Activated CD8-positive, alpha-beta memory T cell treated with anti-CD3 and anti-CD28 coated beads for 24 hours (primary cell): Measurements from ENCODE around the gene KRTAP10-5.

Experiments used
- DNase-seq: peaks from one replicate; pipeline ENCODE4 v3.0.0-alpha.2; 2020

KRTAP10-5 gene

DNA sequence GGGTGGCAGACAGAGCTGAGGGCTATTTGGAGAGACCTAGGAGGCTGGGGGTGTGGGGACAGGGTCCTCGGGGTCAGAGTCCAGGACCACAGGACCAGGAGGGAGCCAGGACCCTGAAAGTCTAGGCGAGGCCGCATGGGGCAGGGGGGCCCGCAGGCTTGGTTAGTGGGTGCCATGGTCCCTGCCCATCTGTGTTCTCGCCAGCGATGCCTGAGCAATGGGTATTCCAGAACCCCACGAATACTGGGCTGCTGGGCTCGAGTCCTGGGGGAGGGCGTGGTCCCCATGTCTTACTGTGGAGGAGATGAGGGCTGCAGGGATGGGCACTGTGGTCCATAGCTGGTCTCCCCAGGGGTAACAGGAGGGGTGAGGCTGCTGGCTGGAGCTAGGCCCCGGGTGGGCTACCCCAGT lies 9.9 kb upstream of the KRTAP10-5 start:
- DNase-seq: no peak

DNA sequence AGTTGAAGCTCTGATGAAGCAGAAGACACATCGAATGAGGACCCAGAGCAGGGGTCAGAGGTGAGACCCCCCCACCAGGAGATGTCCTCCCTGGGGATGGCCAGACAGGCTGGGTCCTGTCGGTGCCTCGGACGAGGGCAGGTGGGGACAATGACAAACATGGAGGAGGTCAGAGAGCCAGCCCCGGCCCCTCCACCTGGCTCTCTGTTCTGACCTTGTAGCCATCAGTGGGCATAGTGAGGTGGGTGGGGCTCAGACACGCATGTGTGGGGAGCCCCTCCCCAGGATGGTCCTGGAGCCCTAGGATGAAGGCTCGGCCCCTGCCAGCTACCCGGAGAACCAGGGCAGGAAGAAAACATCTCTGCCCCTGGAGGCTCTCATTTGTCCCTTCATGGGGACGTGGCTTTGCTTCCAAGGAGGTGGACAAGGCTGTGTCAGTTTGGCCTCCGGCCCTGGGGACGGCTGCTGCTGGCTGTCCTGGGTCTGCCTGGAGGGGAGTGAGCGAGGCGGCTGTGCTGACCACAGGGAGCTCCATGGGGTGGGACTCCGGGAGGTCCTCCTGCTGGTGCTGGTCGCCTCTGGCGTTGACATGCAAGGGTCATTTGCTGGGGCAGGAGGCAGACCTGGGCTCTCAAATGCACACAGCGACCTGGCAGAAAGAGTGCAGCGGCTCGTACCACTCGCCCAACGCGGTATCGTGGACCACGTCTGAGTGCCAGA lies 9.3 kb upstream of the KRTAP10-5 start:
- DNase-seq: no peak

DNA sequence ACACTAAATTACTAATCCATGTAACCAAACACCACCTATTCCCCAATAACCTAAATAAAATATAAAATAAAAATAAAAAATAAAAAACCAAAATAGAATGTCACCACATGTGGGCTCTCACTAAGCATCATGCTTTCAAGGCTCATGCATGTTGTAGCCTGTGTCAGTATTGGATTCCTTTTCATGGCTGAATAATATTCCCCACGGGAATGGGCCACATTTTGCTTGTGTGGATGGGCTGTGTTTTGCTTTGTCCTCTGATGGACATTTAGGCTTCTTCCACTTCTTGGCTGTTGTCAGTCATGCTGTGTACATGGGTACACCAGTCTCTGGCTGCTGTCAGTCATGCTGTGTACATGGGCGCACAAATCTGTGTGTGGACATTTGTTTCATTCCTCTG lies 8.7 kb upstream of the KRTAP10-5 start:
- no peak for DNase-seq

DNA sequence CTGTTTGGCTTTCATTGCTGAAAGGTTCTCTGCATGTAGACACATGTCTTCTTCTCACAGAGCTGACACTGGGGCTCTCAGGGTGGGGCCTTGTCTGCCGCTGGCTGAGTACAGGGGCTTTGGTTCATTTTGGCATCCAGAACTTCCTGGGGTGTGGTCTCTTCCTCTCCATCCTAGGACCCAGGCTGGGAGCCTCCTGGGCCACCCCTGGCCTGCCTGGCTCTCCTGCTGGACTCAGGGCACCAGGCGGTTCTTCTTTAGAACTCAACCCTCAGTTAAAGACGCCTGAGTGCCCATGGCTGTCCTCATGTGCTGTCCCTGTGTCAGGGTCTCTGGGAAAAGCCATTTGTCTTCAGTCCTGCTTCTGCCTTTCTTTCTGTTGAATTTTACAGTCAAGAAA lies 5.5 kb upstream of the KRTAP10-5 start:
- no peak for DNase-seq

DNA sequence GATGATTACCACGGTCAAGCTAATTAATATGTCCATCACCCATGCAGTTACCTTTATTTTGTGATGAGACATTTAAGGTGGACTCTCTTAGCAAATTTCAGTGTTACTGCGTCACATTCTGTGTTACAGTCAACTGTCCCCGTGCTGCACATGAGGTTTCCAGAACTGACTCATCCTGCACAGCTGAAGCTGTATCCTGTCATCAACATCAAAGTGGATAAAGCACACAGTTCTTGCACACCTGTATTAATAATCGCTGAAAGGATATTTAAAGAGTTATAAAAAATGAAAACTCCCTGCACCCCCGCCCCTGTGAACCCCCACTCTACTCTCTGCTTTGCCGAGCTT lies 3.4 kb upstream of the KRTAP10-5 start:
- no peak for DNase-seq

DNA sequence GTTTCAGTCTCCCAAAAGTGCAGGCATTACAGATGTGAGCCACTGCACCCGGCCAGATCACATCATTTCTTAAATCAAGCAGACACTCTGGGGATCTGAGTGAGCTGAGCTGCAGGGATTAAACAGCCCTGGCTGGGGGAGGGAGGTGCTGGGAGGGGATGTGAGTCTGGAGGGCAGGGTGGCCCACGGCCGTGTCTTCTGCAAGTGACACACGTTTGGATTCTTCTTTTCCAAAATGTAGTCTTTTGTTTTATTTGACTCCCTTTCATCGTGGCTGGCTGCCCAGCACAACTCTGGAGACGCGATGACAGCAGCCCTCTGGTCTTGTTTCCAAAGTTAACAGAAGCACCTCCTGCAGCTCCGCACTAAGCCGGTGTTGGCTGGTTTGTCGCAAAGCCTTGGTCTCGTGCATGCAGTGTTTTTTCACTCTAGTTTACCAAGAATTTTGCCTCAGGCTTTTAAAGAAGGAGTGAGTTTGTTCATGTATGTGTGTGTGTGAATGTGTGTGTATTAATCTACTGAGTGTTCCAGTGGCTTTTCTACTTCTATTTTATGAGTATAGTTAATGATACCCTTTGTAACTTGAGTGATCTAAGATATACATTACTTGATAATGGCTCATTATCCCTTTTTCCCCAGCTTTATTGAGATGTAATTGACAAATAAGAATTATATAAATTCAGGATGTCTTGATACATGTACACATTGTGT lies 2.8 kb upstream of the KRTAP10-5 start:
- no peak for DNase-seq

DNA sequence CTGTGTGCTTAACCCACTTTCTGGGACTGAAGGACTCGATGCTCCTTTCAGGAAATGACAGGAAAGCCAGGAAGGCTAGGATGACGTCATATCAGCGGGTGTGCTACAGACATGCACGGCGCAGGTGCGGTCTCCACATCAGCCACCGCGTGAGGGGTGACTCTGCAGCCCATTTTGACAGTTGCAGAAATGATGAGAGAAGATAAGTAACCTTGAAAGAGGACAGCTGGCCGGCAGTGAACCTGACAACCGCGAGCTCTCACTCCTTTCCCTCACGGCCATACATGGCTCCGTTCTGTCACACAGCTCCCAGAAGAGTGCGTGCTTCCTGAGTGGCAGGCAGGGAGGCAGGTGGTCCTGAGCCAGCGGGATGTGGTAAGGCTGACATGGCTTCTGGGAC lies 1.7 kb upstream of the KRTAP10-5 start:
- peak; percentile 28 for DNase-seq

DNA sequence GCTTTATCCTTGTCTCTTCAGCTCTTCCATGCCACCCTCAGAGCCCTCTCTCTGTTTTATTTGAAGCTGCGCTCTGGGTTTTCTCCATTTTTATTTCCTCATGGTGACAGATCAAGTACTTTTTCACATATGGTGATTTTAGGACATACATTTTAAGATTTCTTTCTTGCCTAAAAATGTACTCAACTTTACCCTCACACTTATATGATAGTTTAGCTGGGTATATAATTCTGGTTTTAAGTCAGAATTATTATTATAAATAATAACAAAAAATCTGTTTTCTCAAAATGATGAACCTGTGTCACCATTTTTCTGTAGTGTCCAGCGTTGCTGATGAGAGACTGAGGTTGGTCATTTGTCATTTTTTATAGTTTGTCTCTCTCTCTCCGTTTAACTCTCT lies 754 bp upstream of the KRTAP10-5 start:
- no peak for DNase-seq

DNA sequence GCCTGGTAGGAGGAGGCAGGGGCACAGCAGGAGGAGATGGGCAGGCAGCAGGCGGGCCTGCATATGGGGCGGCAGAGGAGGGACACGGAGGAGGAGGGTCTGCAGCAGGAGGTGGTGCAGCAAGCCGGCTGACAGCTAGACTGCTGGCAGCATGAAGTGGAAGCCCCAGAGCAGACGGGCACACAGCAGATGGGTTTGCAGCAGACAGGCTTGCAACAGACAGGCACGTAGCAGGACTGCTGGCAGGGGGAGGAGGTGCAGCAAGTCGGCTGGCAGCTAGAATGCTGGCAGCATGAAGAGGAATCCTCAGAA lies 615 bp downstream of the KRTAP10-5 start:
- DNase-seq: peak; percentile 45

DNA sequence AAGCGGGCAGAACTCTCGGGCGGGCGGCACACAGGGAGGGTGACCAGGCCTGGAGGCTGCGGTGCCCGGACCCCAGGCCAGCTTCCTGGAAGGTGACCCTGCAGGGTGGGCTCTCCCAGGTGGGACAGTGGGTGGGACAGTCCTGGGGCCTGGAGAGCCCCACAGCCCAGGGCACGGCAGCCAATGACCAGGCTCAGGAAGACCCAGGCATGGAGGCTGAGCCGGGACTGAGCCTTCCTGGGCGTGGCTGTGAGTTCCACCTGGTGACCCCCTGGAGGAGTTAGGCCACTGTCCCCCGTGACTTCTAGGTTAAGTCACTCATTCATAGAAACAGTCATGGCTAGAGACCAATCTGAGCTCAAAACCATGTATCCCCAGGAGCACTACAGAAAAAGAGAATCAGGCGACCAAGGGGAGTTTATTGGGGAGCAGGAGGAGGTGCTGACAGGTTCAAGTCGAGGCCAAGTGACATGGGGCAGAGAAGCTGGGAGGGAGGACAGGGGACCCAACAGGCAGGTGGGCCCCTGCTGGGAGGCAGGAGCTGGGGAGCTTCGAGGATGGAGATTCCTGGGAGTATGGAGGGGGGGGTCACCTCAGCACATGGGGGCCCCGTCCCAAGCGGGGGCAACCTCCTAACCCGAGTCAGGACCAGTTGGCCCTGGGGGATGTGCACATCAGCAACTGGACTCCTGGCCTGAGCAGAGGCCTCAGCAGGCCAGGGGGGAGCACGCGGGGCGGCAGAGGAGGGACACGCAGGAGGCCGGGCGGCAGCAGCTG lies 1.2 kb downstream of the KRTAP10-5 start:
- DNase-seq: peak; percentile 43

DNA sequence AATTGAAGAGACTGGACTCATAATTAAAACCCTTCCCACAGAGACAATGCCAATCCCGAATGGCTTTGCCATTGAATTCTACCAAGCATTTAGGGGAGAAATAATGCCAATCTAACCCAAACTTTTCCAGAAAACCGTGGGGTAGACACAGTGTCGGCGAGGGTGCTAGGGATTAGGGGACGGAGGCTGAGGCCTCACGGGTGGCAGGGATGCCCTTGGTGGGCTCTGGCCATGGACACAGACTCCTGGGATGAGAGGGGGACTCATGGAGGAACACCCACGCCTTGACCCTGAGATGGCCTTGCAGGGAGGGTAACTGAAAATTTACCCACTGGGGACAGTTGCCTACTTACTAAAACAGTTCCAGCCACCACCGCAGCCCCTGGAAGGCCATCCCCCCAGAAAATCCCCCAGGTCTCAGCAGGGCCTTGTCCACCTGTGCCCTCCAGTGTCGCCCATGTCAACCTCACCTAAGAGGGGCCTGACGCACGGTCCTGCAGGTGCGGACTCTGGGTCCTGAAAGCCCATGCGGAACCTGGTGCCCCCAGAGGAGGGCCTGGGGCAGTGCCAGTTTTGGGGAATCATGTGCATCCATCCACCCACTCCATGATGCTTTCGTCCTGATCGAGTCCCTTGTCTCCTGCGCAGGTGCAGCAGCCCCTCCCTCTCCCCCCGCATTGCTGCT lies 1.9 kb downstream of the KRTAP10-5 start:
- DNase-seq: peak; percentile 15

DNA sequence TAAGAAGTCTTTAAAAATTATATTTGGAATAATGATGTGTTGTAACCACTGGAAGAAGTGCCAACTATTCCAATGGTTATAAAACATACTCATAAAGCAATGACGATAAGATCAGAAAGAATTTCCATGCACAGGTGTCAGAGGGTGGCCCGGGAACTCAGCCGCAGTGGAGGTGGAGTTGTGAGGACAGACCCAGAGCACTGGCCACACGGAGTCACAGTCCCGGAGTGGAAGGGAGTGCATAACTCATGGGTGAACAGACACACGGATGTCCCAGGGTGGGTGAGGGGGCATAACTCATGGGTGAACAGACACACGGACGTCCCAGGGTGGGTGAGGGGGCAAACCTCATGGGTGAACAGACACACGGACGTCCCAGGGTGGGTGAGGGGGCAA lies 4.4 kb downstream of the KRTAP10-5 start:
- no peak for DNase-seq

DNA sequence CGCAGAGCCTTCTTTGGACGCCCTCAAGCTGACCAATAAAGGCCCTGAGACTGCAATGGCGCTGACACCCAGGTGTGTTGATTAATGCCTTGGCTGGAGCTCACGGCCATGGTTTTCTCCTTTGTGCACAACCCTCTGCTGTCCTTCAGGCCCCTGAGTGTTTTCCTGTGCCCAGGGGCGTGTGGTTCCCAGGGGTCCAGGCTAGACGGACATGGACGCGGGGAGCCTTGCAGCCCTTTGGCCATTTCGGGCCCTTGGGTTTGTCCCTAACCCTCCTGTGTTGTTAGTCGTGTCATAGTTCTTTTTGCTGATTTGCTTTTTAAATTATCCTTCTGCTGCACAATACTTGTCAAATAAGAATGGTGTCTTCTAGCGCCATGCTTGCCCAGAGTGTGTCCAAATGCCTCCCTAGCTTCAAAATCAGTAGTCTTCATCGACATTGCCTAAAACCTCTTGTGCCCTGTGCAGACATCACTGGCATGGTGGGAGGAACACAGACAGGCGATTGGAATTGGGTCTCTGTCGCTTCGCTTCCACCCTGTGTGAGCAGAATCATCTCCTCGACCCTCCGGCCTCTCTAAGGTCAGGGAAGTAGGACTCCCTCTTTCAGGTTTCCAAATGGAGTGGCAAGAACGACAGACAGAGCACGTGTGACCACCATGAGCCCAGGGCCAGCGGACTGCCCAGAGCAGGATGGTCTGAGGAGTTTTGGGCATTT lies 4.9 kb downstream of the KRTAP10-5 start:
- peak; percentile 33 for DNase-seq

DNA sequence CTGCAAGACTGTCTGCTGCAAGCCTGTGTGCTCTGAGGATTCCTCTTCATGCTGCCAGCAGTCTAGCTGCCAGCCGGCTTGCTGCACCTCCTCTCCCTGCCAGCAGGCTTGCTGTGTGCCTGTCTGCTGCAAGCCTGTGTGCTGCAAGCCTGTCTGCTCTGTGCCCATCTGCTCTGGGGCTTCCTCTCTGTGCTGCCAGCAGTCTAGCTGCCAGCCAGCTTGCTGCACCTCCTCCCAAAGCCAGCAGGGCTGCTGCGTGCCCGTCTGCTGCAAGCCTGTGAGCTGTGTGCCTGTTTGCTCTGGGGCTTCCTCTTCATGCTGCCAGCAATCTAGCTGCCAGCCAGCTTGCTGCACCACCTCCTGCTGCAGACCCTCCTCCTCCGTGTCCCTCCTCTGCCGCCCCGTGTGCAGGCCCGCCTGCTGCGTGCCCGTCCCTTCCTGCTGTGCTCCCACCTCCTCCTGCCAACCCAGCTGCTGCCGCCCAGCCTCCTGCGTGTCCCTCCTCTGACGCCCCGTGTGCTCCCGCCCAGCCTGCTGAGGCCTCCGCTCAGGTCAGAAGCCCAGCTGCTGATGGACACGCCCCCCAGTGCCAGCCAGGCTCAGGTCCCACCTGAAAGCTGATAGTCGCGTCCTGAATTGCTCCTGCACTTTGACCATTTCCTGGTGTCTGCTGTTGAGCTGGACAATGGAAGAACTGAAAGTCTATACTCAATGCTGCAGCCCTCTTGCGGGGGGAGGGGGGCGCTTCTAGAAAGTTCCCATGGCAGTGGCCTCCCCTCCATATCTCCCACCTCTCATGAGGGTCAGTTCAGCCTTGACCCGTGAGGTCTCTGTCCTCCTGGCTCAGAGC lies 5.7 kb downstream of the KRTAP10-5 start:
- peak; percentile 45 for DNase-seq

DNA sequence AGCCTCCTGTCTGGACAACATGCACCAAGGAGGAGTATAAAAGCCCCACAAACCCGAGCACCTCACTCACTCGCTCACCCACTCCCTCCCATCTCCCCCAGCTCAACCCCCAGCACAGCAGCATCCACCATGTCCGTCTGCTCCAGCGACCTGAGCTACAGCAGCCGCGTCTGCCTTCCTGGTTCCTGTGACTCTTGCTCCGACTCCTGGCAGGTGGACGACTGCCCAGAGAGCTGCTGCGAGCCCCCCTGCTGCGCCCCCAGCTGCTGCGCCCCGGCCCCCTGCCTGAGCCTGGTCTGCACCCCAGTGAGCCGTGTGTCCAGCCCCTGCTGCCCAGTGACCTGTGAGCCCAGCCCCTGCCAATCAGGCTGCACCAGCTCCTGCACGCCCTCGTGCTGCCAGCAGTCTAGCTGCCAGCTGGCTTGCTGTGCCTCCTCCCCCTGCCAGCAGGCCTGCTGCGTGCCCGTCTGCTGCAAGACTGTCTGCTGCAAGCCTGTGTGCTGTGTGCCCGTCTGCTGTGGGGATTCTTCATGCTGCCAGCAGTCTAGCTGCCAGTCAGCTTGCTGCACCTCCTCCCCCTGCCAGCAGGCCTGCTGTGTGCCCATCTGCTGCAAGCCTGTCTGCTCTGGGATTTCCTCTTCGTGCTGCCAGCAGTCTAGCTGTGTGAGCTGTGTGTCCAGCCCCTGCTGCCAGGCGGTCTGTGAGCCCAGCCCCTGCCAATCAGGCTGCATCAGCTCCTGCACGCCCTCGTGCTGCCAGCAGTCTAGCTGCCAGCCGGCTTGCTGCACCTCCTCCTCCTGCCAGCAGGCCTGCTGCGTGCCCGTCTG lies 6.6 kb downstream of the KRTAP10-5 start, which contains the start of gene KRTAP10-4:
TSS of gene KRTAP10-4 (plus strand) at position 100 of the 827 bp plus-strand sequence. CDS start at position 130, 30 bp downstream.
- DNase-seq: peak; percentile 49

DNA sequence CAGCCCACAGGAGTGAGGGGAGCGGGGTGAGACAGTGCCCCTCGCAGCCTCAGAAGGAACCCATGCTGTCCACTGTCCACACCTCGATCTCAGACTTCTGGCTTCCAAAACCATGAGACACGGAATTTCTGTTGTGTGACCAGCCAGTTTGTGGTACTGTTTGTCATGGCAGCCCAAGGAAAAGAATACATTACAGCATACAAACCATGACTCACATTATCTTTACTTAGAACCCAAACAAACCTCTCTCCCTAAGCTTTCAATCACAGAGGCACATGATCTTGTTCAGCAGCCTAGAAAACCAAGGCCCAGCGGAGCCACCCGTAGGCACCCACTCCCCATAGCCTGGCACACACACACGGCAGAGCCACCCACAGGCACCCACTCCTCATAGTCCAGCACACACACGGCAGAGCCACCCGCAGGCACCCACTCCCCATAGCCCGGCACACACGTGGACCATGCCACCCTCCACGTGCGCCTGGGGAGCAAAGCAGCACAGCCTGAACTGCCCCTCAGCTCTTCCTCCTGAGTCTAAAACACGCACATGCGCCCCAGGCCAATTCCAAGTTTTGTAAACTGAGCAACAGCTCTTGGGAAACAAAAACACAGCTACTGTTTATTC lies 7.3 kb downstream of the KRTAP10-5 start:
- peak; percentile 19 for DNase-seq

DNA sequence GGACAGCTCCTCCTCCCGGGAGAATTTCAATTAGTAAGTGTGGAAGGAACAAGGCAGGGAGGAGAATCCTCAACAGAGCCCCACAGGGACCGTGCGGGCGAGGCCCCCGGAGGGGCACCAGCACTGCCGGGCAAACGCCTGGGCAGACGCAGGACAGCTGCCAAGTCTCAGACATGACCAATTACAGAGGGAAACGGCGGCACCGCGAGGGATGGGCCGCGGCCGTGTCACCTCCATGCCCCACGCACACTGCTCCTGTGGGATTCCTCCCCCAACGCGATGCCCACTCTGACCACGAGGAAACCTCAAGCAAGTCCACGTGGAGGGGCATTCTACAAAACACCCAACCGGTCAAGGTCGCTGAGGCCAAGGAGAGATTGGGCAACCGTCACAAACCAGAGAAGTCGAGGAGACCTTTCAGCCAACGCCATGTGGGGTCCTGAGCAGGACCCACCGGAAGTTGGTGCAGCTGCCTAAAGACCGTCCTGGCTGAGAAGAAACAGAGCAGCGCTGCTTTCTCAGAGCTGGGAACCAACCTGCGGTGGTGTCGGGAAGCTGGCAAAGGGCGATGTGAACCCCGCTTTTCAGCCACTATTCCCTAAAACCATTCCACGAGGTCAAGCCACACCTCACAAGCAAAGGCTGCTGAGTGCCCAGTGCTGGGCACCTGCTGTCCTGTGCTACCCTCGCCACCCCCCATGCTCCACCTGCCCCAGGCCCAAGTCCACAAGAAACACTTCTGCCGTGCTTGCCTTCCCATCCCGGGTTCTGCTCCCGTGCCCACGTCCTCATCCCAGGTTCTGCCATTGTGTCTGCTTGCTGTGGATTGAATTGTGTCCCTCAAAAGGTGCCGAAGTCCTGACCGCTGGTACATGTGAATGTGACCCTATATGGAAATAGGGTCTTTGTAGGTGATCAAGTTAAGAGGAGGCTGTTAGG lies 8.3 kb downstream of the KRTAP10-5 start:
- DNase-seq: peak; percentile 47

DNA sequence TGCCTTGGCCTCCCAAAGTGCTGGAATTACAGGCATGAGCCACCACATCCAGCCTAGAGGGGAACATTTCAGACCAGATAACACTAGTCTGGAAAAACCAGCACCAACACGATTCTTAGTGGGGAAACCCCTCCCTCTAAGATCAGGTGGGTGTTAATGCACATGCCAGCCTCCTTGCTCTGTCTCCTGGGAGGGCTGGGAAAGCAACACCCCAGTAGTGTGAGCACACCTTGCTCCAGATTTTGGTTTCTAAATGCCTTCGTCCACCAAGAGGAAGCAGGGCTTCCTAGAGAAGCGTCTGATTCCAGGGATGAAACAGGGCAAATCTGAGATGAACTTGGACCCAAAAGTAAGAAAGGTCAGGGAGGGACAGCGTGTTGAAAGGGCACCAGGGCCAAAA lies 9.1 kb downstream of the KRTAP10-5 start:
- DNase-seq: peak; percentile 35
